ENCODE results near the gene AGMO.

Gene AGMO

DNA sequence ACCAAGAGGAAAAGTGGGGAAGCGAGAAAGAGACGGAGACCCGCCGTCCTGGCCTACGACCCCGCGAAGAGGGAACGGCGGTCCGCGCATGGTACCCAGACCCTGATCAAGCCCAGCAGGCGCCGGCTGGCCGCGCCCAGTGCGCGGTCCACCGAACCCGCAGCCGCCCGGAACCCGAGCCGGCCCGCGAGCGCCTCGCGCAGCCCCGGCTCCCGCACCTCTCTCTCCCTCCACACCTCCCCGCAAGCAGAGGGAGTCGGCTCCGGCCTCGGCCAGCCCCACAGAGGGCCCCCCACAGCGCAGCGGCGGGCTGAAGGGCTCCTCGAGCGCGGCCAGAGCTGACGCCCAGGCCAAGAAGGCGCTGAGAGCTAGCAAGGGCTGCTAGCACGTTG lies 164.7 kb downstream of the AGMO start:
- no peaks in the 10 kb centered on the region for H3K79me2 ChIP-seq (ENCODE audit: insufficient read depth, low read length)
- TF ChIP-seq EZH2phosphoT487 (conservative IDR thresholded peaks at IDR 0.05; ENCODE audit: low read length) = no peak
- TF ChIP-seq, protein P1, sequence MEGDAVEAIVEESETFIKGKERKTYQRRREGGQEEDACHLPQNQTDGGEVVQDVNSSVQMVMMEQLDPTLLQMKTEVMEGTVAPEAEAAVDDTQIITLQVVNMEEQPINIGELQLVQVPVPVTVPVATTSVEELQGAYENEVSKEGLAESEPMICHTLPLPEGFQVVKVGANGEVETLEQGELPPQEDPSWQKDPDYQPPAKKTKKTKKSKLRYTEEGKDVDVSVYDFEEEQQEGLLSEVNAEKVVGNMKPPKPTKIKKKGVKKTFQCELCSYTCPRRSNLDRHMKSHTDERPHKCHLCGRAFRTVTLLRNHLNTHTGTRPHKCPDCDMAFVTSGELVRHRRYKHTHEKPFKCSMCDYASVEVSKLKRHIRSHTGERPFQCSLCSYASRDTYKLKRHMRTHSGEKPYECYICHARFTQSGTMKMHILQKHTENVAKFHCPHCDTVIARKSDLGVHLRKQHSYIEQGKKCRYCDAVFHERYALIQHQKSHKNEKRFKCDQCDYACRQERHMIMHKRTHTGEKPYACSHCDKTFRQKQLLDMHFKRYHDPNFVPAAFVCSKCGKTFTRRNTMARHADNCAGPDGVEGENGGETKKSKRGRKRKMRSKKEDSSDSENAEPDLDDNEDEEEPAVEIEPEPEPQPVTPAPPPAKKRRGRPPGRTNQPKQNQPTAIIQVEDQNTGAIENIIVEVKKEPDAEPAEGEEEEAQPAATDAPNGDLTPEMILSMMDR (IDR thresholded peaks at IDR 0.05; ENCODE audit: insufficient read depth, low read length, poor library complexity, severe bottlenecking) = no peak
- no peaks in the 10 kb centered on the region for H3K9me2 ChIP-seq (replicated peaks; ENCODE audit: insufficient read depth, low read length)
- H4K20me1 ChIP-seq (ENCODE audit: low read depth, low read length) = no peaks in the 10 kb centered on the region
- H2AFZ ChIP-seq (ENCODE audit: low read depth, low read length, severe bottlenecking) = no peak overlapping the region
- H3K9me3 ChIP-seq (ENCODE audit: insufficient read depth, low read length) = peaks cover 9% of the 10 kb centered on the region; the same call in 1 of the 2 replicates
- no peak overlapping the region for H3K9ac ChIP-seq (ENCODE audit: low read length)
- no peaks in the 10 kb centered on the region for H3F3A ChIP-seq (ENCODE audit: insufficient read depth)
- no peak overlapping the region for H3K27ac ChIP-seq (ENCODE audit: low read depth, low read length)
- H3K4me2 ChIP-seq (ENCODE audit: low read depth, low read length, poor library complexity, severe bottlenecking) = no peak overlapping the region
- H3K4me3 ChIP-seq (ENCODE audit: insufficient read depth, low read length, poor library complexity, severe bottlenecking) = no peak overlapping the region
- H3K36me3 ChIP-seq (ENCODE audit: low read length) = no peaks in the 10 kb centered on the region
- H3K27me3 ChIP-seq (ENCODE audit: low read length) = no peaks in the 10 kb centered on the region

DNA sequence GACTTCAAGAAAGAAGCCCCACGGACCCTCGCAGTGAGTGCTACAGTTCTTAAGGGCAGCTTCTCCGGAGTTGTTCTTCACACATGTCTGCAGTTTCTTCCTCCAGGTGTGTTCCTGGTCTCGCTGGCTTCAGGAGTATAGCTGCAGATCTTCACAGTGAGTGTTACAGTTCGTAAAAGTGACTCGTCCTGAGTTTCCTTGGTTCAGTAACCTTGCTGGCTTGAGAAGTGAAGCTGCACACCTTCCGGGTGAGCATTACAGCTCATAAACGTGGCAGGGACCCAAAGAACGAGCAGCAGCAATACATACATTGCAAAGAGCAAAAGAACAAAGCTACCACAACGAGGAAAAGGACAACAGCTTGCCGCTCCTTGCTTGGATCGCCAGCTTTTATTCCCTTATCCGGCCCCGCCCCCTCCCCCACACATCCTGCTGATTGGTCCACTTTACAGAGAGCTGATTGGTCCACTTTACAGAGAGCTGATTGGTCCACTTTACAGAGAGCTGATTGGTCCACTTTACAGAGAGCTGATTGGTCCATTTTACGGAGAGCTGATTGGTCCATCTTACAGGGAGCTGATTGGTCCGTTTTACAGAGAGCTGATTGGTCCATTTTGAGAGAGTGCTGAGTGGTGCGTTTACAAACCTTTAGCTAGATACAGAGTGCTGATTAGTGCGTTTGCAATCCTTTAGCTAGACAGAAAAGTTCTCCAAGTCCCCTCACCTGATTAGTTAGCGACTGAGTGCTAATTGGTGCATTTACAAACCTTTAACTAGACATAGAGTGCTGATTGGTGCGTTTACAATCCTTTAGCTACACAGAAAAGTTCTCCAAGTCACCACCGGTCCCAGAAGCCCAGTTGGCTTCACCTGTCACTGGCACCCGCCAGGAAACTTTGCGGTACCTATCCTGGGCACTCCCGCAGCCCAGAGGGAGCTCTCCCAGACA lies 165.3 kb downstream of the AGMO start:
- H3K27me3 ChIP-seq (ENCODE audit: low read length) = no peaks in the 10 kb centered on the region
- no peaks in the 10 kb centered on the region for H3K9me2 ChIP-seq (replicated peaks; ENCODE audit: insufficient read depth, low read length)
- H3K79me2 ChIP-seq (ENCODE audit: insufficient read depth, low read length) = no peaks in the 10 kb centered on the region
- H3K9ac ChIP-seq (ENCODE audit: low read length) = no peak overlapping the region
- no peaks in the 10 kb centered on the region for H3F3A ChIP-seq (ENCODE audit: insufficient read depth)
- H3K4me3 ChIP-seq (ENCODE audit: insufficient read depth, low read length, poor library complexity, severe bottlenecking) = no peak overlapping the region
- H3K27ac ChIP-seq (ENCODE audit: low read depth, low read length) = no peak overlapping the region
- H2AFZ ChIP-seq (ENCODE audit: low read depth, low read length, severe bottlenecking) = no peak overlapping the region
- peaks cover 9% of the 10 kb centered on the region; the same call in 1 of the 2 replicates for H3K9me3 ChIP-seq (ENCODE audit: insufficient read depth, low read length)
- no peaks in the 10 kb centered on the region for H3K36me3 ChIP-seq (ENCODE audit: low read length)
- no peak overlapping the region for H3K4me2 ChIP-seq (ENCODE audit: low read depth, low read length, poor library complexity, severe bottlenecking)
- H4K20me1 ChIP-seq (ENCODE audit: low read depth, low read length) = no peaks in the 10 kb centered on the region
- no peak for TF ChIP-seq EZH2phosphoT487 (conservative IDR thresholded peaks at IDR 0.05; ENCODE audit: low read length)
- TF ChIP-seq, protein P1 (IDR thresholded peaks at IDR 0.05; ENCODE audit: insufficient read depth, low read length, poor library complexity, severe bottlenecking) = no peak

DNA sequence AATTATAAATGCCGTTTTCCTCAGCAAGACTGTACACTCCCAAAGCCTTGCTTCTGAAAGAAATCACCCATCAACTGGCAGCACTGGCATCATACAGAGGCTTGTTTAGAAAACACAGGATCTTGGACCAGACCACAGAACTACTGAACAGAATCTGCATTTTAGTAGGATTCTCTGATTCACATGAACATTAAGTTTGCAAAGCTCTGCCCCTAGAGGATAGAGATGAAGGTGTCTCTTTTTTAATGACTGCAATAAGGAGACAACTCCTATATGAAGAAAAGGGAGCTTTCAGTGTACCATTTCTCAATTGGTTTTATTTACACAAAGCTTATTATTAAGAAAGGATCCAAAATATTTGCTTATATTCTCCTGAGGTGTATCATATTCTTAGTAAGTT lies 172.7 kb downstream of the AGMO start:
- Histone ChIP-seq H3K4me2 (ENCODE audit: low read depth, low read length, poor library complexity, severe bottlenecking) (no peak overlapping the region), H4K20me1 (ENCODE audit: low read depth, low read length) (peaks cover 4% of the 10 kb centered on the region; the same call in 1 of the 2 replicates), H3K79me2 (ENCODE audit: insufficient read depth, low read length) (no peaks in the 10 kb centered on the region), H3K9me3 (ENCODE audit: insufficient read depth, low read length) (no peaks in the 10 kb centered on the region), H2AFZ (ENCODE audit: low read depth, low read length, severe bottlenecking) (no peak overlapping the region), H3F3A (ENCODE audit: insufficient read depth) (no peaks in the 10 kb centered on the region), H3K27ac (ENCODE audit: low read depth, low read length) (no peak overlapping the region), H3K36me3 (ENCODE audit: low read length) (no peaks in the 10 kb centered on the region), H3K27me3 (ENCODE audit: low read length) (no peaks in the 10 kb centered on the region), H3K9me2 (replicated peaks; ENCODE audit: insufficient read depth, low read length) (no peaks in the 10 kb centered on the region), H3K9ac (ENCODE audit: low read length) (no peak overlapping the region), H3K4me3 (ENCODE audit: insufficient read depth, low read length, poor library complexity, severe bottlenecking) (no peak overlapping the region)
- TF ChIP-seq, protein P1 (IDR thresholded peaks at IDR 0.05; ENCODE audit: insufficient read depth, low read length, poor library complexity, severe bottlenecking) = no peak
- no peak for TF ChIP-seq EZH2phosphoT487 (conservative IDR thresholded peaks at IDR 0.05; ENCODE audit: low read length)

Data from SU-DHL-6 (cell line).